K562 (cell line): ENCODE results near the gene ATF7IP. TPM values are rescaled to one million over a fixed set of nuclear protein-coding genes. Genes with fewer than 3 reads are reported as not detected.

Source experiments
- ATAC-seq: fragments of 200-7000 bp; cut with Tn5 transposase; 3 replicates; pipeline ENCODE4 v1.9.1; 2020; ENCODE audit warnings: moderate library complexity
- BruUV-seq: library from RNA; stranded (reverse); fragments of 400-500 nt; replicated peaks from 2 replicates; lab custom pipeline; 2021; lab: Mats Ljungman, UMichigan
- CTCF ChIA-PET: fragments of 300-600 bp; formaldehyde crosslinking; extraction: SDS; loops from one replicate; lab custom pipeline; 2021; ENCODE audit warnings: low intra/inter-chr PET ratio; lab: Yijun Ruan, JAX
- POLR2A ChIA-PET: fragments of 300-600, 350-650 bp; sonication (Branson Sonifier 250); formaldehyde crosslinking; extraction: SDS; loops from one replicate; lab custom pipeline; 2021; ENCODE audit warnings: antibody characterized with exemption, inconsistent platforms; lab: Yijun Ruan, JAX
- DNase-seq, 4 experiments: peaks; one replicate each; pipeline versions ENCODE4 v3.0.0 to v3.0.0-alpha.2; 2011 to 2018; ENCODE audit warnings: low spot score in 3 of 4, mixed read lengths in 3 of 4; ENCODE audit errors: extremely low read depth in 1 of 4
- FAIRE-seq: peaks from 2 replicates; lab custom pipeline; 2011; peaks lifted over from hg19 to GRCh38; lab: Jason Lieb, UNC
- H2AFZ ChIP-seq: 2 replicates; pipeline ENCODE4 v1.6.0; 2011; ENCODE audit warnings: low read depth, low read length, control low read depth, inconsistent platforms
- H3K27ac ChIP-seq: fragments of 200-600 bp; 3 replicates; pipeline ENCODE4 v1.8.0; 2011; ENCODE audit warnings: low read depth, mild to moderate bottlenecking, control low read depth, inconsistent platforms, low read length, moderate library complexity, mixed read lengths; ENCODE audit errors: extremely low read depth
- H3K27me3 ChIP-seq, 2 experiments: fragments of 300-600 bp in 1 of 2; 2 replicates in 1 of 2; 3 replicates in 1 of 2; pipeline versions ENCODE4 v1.6.0 to v1.8.0; 2011; ENCODE audit warnings: inconsistent platforms in 2 of 2, low read length in 2 of 2, mild to moderate bottlenecking in 1 of 2, mixed read lengths in 1 of 2, moderate library complexity in 1 of 2; ENCODE audit not compliant: control insufficient read depth in 2 of 2, insufficient read depth in 2 of 2
- H3K36me3 ChIP-seq: fragments of 300-600 bp; 3 replicates; pipeline ENCODE4 v1.8.0; 2011; ENCODE audit warnings: mild to moderate bottlenecking, low read length, inconsistent platforms; ENCODE audit not compliant: control insufficient read depth, insufficient read depth
- H3K4me1 ChIP-seq, 2 experiments: fragments of 200-600 bp in 1 of 2; replicated peaks in 1 of 2; 2 replicates in 1 of 2; 3 replicates in 1 of 2; pipeline versions ENCODE4 v1.5.1 to v1.8.0; 2011; ENCODE audit warnings: inconsistent platforms in 2 of 2, low read length in 2 of 2, mild to moderate bottlenecking in 1 of 2, mixed read lengths in 1 of 2, moderate library complexity in 1 of 2; ENCODE audit not compliant: control insufficient read depth in 2 of 2, insufficient read depth in 2 of 2
- H3K4me2 ChIP-seq: 2 replicates; pipeline ENCODE4 v1.6.1; 2011; ENCODE audit warnings: low read length, control low read depth, inconsistent platforms, mixed read lengths; ENCODE audit not compliant: insufficient read depth
- H3K4me3 ChIP-seq: fragments of 200-600 bp; sonication (generic), shearing (Covaris generic); 2 replicates; pipeline ENCODE4 v1.5.1; 2016; ENCODE audit warnings: control low read depth, inconsistent platforms
- H3K79me2 ChIP-seq: fragments of 200-600 bp; 3 replicates; pipeline ENCODE4 v1.8.0; 2011; ENCODE audit warnings: low read length, inconsistent platforms; ENCODE audit not compliant: control insufficient read depth, insufficient read depth
- H3K9ac ChIP-seq, 2 experiments: 2 replicates each; pipeline versions ENCODE4 v1.6.0 to v1.6.1; 2011; ENCODE audit warnings: low read depth in 2 of 2, low read length in 2 of 2, control low read depth in 1 of 2, inconsistent platforms in 1 of 2, mild to moderate bottlenecking in 1 of 2, mixed read lengths in 1 of 2; ENCODE audit not compliant: insufficient read depth in 1 of 2
- H3K9me1 ChIP-seq: one replicate; pipeline ENCODE4 v1.6.0; 2011; ENCODE audit warnings: inconsistent platforms, mild to moderate bottlenecking, low read length, moderate library complexity; ENCODE audit not compliant: control insufficient read depth, insufficient read depth
- H3K9me3 ChIP-seq: replicated peaks from 2 replicates; pipeline ENCODE4 v1.5.1; 2011; ENCODE audit warnings: low read depth, low read length, inconsistent platforms; ENCODE audit not compliant: control insufficient read depth, insufficient read depth
- H4K20me1 ChIP-seq: replicated peaks from 2 replicates; pipeline ENCODE4 v1.6.1; 2011; ENCODE audit warnings: low read length, inconsistent platforms, mixed read lengths; ENCODE audit not compliant: control insufficient read depth, insufficient read depth
- DIDO1 ChIP-seq: fragments of 450-650 bp; IDR thresholded peaks from 2 replicates; pipeline ENCODE4 v1.6.1; 2016; ENCODE audit warnings: low read depth, missing biosample characterization, missing genetic modification characterization
- ETV1 ChIP-seq: fragments of 450-650 bp; conservative IDR thresholded peaks from 2 replicates; pipeline ENCODE4 v1.6.1; 2016; ENCODE audit warnings: missing genetic modification characterization, control low read depth, low read depth, missing compliant biosample characterization
- GTF2A2 ChIP-seq: IDR thresholded peaks from 2 replicates; pipeline ENCODE4 v1.6.1; 2016; ENCODE audit warnings: mild to moderate bottlenecking, missing genetic modification characterization, missing compliant biosample characterization
- GTF2B ChIP-seq: IDR thresholded peaks from 2 replicates; pipeline ENCODE4 v1.6.1; 2011; ENCODE audit not compliant: insufficient read length; ENCODE audit errors: extremely low read depth
- KDM2B ChIP-seq: fragments of 250-450 bp; sonication (Bioruptor Pico); IDR thresholded peaks from 2 replicates; pipeline ENCODE4 v1.8.0; 2021; ENCODE audit warnings: mild to moderate bottlenecking, moderate library complexity
- LEF1 ChIP-seq: fragments of 450-650 bp; IDR thresholded peaks from 2 replicates; pipeline ENCODE4 v1.6.1; 2016; ENCODE audit warnings: mild to moderate bottlenecking
- MXD1 ChIP-seq: fragments of 250-450 bp; sonication (Bioruptor Pico); IDR thresholded peaks from 2 replicates; pipeline ENCODE4 v1.8.0; 2021; ENCODE audit warnings: borderline replicate concordance, mild to moderate bottlenecking, moderate library complexity; ENCODE audit not compliant: poor library complexity, severe bottlenecking
- MYBL2 ChIP-seq, 2 experiments: fragments of 450-650 bp in 1 of 2; sonication (generic) in 1 of 2; formaldehyde crosslinking in 1 of 2; IDR thresholded peaks; 2 replicates each; pipeline versions ENCODE4 v1.6.1 to v1.8.1; 2017 to 2022; ENCODE audit warnings: borderline replicate concordance in 1 of 2, inconsistent platforms in 1 of 2, low read depth in 1 of 2, mild to moderate bottlenecking in 1 of 2, missing genetic modification reagents in 1 of 2, moderate library complexity in 1 of 2
- RAD51 ChIP-seq: fragments of 450-650 bp; IDR thresholded peaks from 2 replicates; pipeline ENCODE4 v1.7.1; 2016; ENCODE audit warnings: low read depth, mild to moderate bottlenecking, borderline replicate concordance
- RBM22 ChIP-seq: fragments of 200-400 bp; formaldehyde crosslinking; IDR thresholded peaks from 2 replicates; pipeline ENCODE4 v1.6.1; 2018; ENCODE audit warnings: low read length, low read depth; ENCODE audit not compliant: poor library complexity, severe bottlenecking
- SMARCE1 ChIP-seq: fragments of 450-650 bp; IDR thresholded peaks from 2 replicates; pipeline ENCODE4 v1.7.1; 2016; ENCODE audit warnings: mild to moderate bottlenecking
- USF1 ChIP-seq: sonication (generic); formaldehyde crosslinking; IDR thresholded peaks from 2 replicates; pipeline ENCODE4 v1.9.0; 2022; ENCODE audit warnings: mild to moderate bottlenecking, missing genetic modification reagents
- ZNF277 ChIP-seq: fragments of 250-450 bp; sonication (Bioruptor Pico); IDR thresholded peaks from 2 replicates; pipeline ENCODE4 v1.8.0; 2022; ENCODE audit warnings: inconsistent platforms, mild to moderate bottlenecking, moderate library complexity, borderline replicate concordance
- WGBS: fragments of 100-300 bp; shearing (Covaris generic); methylation state at CpG from one replicate; pipeline ENCODE4 v1.1.6; 2016; ENCODE audit warnings: low coverage, mixed read lengths; ENCODE audit not compliant: insufficient coverage; ENCODE audit errors: missing lambda C conversion rate; 5-methylcytosine and 5-hydroxymethylcytosine counted together
- in situ Hi-C: fragments of 300-500 bp; cut with MboI; formaldehyde crosslinking; loops from 4 replicates; pipeline ENCODE4 v1.15.0; 2018; ENCODE audit warnings: inconsistent platforms, mixed read lengths
- intact Hi-C: fragments of 100-400 bp; cut with micrococcal nuclease; formaldehyde crosslinking; loops from 2 replicates; pipeline ENCODE4 v1.14.2; 2022
- polyA plus RNA-seq, 8 experiments: library from polyadenylated mRNA; depleted of rRNA in 4 of 8; stranded (reverse) in 5 of 8; unstranded in 3 of 8; fragments of >200 nt; fragmentation: Nextera tagmentation in 2 of 8; fragmentation: Illumina TruSeq in 1 of 8; extraction: Ambion mirVana in 2 of 8; extraction: Trizol in 1 of 8; gene quantifications; 2 replicates each; pipeline versions ENCODE4 v1.2.1 to v1.2.3, GENCODE V29; 2011 to 2014; ENCODE audit warnings: inconsistent platforms in 1 of 8, missing spikeins in 1 of 8
- total RNA-seq, 7 experiments: library from RNA; depleted of rRNA in 6 of 7; stranded (reverse); fragments of >200 nt in 6 of 7; fragmentation: Illumina TruSeq in 2 of 7; extraction: Trizol in 2 of 7; gene quantifications; 2 replicates each; pipeline versions ENCODE4 v1.2.1 to v1.2.3, GENCODE V29; 2011 to 2021; ENCODE audit warnings: low replicate concordance in 1 of 7
- TF ChIP-seq, protein P1 (sequence below): fragments of 450-650 bp; IDR thresholded peaks from 2 replicates; pipeline ENCODE4 v1.6.1; 2014; ENCODE audit warnings: low read depth, mild to moderate bottlenecking, moderate library complexity, borderline replicate concordance
- TF ChIP-seq, protein P2 (sequence below), 2 experiments: IDR thresholded peaks; 2 replicates each; pipeline ENCODE4 v1.6.1; 2011; ENCODE audit warnings: borderline replicate concordance in 1 of 2, control low read depth in 1 of 2, low read depth in 1 of 2, low read length in 1 of 2, mild to moderate bottlenecking in 1 of 2, mixed read lengths in 1 of 2, moderate library complexity in 1 of 2; ENCODE audit not compliant: insufficient read depth in 1 of 2, insufficient read length in 1 of 2, poor library complexity in 1 of 2, severe bottlenecking in 1 of 2; ENCODE audit errors: extremely low read depth in 1 of 2

Gene ATF7IP
- total and polyA plus RNA-seq, 9 of the 15 experiments (the other 6 are each of a cell fraction or from before 2014, with no cell fraction given): 2.8 to 27.1 (median 11.0) TPM

GRCh38 chr12:14452336-14452735 lies 86.9 kb downstream of the ATF7IP start:
- no peak for TF ChIP-seq USF1
- TF ChIP-seq ETV1 (tag): no peak
- no peak for TF ChIP-seq RAD51
- TF ChIP-seq MYBL2 (IDR thresholded peaks at IDR 0.05; ENCODE audit: low read depth): no peak
- no peak for TF ChIP-seq MYBL2 (CRISPR knock-in tag; IDR thresholded peaks at IDR 0.05; ENCODE audit: borderline replicate concordance)
- TF ChIP-seq RBM22: no peak
- TF ChIP-seq LEF1: no peak
- TF ChIP-seq ZNF277 (CRISPR knock-in tag): no peak
- TF ChIP-seq DIDO1: no peak
- TF ChIP-seq, protein P1, sequence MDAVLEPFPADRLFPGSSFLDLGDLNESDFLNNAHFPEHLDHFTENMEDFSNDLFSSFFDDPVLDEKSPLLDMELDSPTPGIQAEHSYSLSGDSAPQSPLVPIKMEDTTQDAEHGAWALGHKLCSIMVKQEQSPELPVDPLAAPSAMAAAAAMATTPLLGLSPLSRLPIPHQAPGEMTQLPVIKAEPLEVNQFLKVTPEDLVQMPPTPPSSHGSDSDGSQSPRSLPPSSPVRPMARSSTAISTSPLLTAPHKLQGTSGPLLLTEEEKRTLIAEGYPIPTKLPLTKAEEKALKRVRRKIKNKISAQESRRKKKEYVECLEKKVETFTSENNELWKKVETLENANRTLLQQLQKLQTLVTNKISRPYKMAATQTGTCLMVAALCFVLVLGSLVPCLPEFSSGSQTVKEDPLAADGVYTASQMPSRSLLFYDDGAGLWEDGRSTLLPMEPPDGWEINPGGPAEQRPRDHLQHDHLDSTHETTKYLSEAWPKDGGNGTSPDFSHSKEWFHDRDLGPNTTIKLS: no peak
- no peak for TF ChIP-seq GTF2A2 (tag)
- TF ChIP-seq, protein P2, sequence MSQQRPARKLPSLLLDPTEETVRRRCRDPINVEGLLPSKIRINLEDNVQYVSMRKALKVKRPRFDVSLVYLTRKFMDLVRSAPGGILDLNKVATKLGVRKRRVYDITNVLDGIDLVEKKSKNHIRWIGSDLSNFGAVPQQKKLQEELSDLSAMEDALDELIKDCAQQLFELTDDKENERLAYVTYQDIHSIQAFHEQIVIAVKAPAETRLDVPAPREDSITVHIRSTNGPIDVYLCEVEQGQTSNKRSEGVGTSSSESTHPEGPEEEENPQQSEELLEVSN (IDR thresholded peaks at IDR 0.05; ENCODE audit: borderline replicate concordance in 1 of 2, extremely low read depth in 1 of 2, insufficient read depth in 1 of 2, insufficient read length in 1 of 2, low read depth in 1 of 2, low read length in 1 of 2, poor library complexity in 1 of 2, severe bottlenecking in 1 of 2): no peak
- no peak for TF ChIP-seq GTF2B
- no peak for TF ChIP-seq SMARCE1
- TF ChIP-seq KDM2B (CRISPR knock-in tag): no peak
- no peak for TF ChIP-seq MXD1
- WGBS: 77% methylated on average over 4 of the region's 4 CpGs
- no peak overlapping the region for H3K27ac ChIP-seq
- no peak overlapping the region for H2AFZ ChIP-seq
- H3K9me1 ChIP-seq: no peaks in the 10 kb centered on the region
- in situ Hi-C loops: no loop called here
- peaks cover 30% of the 10 kb centered on the region; the same call in 2 of the 3 replicates for H3K36me3 ChIP-seq
- ATAC-seq: no peak
- FAIRE-seq: no peak
- H3K9ac ChIP-seq: no peak overlapping the region
- no peak for DNase-seq
- no peaks in the 10 kb centered on the region for H4K20me1 ChIP-seq
- no peaks in the 10 kb centered on the region for H3K4me1 ChIP-seq
- ChIA-PET CTCF (interaction anchor here (0.5 kb wide), 1 partner anchor 276 kb away, joined by 6 read pairs; no protein-coding TSS in a partner anchor), POLR2A (no interaction called here)
- BruUV-seq: no TSS peak
- no peak overlapping the region for H3K4me2 ChIP-seq
- intact Hi-C loops: loop anchor here (5.0 kb wide), 1 partner anchor 265 kb away; no protein-coding TSS in a partner anchor
- H3K4me3 ChIP-seq: no peak overlapping the region
- no peaks in the 10 kb centered on the region for H3K27me3 ChIP-seq
- no peaks in the 10 kb centered on the region for H3K9me3 ChIP-seq
- H3K79me2 ChIP-seq: peaks cover 10% of the 10 kb centered on the region; the same call in 2 of the 3 replicates
